ENCODE results near the gene KRT79.

DNA sequence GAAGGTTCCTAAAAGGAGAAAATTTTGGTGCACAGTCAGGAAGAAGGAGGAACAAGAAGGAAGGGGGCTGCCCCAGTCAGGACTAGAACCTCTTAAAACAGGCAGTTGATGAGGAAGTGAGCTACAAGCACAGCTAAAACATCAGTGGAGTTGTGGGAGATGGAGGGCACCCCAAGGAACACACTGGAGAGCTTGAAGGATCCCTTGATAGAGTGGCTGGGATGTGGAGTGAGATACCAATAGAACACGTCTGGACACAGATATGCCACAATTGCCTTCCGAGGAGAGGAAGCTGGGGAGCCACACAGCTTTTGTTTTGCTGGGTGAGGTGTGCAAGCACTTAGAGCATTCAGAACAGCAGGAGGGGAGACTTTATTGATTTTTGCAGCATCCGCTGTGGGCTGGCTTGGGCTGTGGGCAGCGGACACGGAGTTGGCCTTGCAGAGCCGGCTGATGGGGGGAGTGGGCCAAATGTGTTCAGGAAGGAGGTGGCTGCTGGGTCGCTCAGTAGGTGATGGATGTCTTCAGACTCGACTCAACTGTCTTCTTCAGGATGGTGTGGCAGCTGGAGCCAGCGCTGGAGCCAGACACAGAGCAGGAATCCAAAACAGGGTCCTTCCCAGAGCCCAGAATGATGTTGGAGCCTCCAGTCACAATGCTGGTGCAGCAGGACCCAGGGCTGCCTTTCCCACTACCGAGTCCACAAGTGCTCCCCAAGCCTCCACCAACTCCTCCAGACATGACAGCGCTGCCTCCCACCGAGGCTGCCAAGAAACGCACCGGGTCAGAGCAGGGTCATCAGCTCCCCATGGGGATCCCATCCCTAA lies 4.7 kb upstream of the KRT79 start:
- no peak for TF ChIP-seq TAF1 (IDR thresholded peaks at IDR 0.05; ENCODE audit: borderline replicate concordance, low read depth, low read length)
- TF ChIP-seq, protein P1, sequence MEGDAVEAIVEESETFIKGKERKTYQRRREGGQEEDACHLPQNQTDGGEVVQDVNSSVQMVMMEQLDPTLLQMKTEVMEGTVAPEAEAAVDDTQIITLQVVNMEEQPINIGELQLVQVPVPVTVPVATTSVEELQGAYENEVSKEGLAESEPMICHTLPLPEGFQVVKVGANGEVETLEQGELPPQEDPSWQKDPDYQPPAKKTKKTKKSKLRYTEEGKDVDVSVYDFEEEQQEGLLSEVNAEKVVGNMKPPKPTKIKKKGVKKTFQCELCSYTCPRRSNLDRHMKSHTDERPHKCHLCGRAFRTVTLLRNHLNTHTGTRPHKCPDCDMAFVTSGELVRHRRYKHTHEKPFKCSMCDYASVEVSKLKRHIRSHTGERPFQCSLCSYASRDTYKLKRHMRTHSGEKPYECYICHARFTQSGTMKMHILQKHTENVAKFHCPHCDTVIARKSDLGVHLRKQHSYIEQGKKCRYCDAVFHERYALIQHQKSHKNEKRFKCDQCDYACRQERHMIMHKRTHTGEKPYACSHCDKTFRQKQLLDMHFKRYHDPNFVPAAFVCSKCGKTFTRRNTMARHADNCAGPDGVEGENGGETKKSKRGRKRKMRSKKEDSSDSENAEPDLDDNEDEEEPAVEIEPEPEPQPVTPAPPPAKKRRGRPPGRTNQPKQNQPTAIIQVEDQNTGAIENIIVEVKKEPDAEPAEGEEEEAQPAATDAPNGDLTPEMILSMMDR (IDR thresholded peaks at IDR 0.05) = no peak

Data from SK-N-SH (cell line).